ENCODE measurements around the gene SLC47A2. TPM values are rescaled to one million over a fixed set of nuclear protein-coding genes. Genes with fewer than 3 reads are reported as not detected.

SLC47A2 gene
- total RNA-seq, 1 experiment from 2014 or later, result not detected

GRCh38 chr17:19747829-19748806 lies 31.7 kb upstream of the SLC47A2 start, which contains the start of gene ALDH3A1:
Gene ALDH3A1, minus strand, starts transcription at chr17:19748298. Its CDS starts 3,169 bp downstream, at chr17:19745129.
- DNase-seq (ENCODE audit: low read depth), result peak; percentile 19

GRCh38 chr17:19747159-19747719 lies 30.9 kb upstream of the SLC47A2 start:
- no peak for DNase-seq (ENCODE audit: low read depth)

GRCh38 chr17:19746517-19746916 lies 30.1 kb upstream of the SLC47A2 start:
- no peak for DNase-seq (ENCODE audit: low read depth)

DNA sequence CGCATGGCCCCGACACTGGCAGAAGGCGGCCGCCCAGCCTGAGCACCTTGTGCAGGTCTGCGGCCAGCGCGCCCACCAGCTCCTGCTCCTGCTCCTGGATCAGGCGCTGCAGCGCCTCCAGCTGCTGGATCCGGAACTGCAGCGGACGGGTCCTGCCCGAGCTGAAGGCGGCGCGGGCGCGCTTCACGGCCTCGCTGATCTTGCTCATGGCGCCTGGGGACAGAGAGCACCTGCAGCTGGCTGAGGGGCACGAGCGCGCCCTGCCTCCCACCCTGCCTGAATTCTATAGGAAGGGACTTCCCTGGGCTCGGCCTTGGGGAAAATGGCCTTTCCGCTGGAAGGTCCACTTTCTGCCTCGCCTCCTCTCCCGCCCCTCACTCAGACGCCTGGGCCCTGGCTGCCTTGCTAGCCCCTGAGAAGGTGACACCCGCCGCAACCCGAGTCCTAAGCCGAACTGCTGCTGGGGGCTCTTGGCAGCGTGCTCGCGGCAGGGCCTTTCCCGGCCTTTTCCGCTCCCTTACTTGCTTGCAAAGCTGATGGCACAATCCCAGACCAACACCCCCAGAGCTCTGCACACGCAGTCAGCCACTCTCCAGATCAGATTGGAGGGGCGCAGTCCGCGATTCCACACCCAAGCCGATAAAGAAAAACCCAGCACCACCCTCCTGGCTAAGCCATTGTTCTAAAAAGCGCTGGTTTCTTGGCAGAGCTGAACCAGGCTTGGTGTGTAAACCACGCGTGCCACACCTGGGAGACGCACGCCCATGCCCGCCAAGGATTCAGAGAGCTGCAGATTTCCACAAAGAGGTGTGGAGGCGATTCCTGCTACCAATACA lies 28.8 kb upstream of the SLC47A2 start:
- DNase-seq (ENCODE audit: low read depth), result peak; percentile 46

DNA sequence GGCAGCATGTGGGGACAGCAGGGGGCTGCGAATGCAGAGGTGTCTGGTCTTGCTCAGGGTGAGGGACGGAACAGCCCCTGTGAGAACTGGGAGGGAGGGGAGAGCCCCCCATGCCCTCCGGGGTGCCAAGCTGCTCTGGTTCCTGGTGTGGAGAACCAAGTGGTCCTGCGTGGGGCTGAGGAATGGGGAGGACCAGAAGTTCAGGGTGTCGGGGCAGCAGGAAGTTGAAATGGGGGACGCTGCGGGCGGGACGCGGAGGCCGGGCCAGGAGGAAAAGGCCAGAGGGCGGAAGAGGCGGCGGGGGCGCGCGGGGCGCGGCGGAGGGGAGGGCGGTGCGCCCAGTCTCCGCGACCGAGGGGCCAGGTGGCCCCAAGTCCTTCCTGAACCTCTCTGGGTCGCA lies 28.1 kb upstream of the SLC47A2 start:
- DNase-seq (ENCODE audit: low read depth), result no peak

DNA sequence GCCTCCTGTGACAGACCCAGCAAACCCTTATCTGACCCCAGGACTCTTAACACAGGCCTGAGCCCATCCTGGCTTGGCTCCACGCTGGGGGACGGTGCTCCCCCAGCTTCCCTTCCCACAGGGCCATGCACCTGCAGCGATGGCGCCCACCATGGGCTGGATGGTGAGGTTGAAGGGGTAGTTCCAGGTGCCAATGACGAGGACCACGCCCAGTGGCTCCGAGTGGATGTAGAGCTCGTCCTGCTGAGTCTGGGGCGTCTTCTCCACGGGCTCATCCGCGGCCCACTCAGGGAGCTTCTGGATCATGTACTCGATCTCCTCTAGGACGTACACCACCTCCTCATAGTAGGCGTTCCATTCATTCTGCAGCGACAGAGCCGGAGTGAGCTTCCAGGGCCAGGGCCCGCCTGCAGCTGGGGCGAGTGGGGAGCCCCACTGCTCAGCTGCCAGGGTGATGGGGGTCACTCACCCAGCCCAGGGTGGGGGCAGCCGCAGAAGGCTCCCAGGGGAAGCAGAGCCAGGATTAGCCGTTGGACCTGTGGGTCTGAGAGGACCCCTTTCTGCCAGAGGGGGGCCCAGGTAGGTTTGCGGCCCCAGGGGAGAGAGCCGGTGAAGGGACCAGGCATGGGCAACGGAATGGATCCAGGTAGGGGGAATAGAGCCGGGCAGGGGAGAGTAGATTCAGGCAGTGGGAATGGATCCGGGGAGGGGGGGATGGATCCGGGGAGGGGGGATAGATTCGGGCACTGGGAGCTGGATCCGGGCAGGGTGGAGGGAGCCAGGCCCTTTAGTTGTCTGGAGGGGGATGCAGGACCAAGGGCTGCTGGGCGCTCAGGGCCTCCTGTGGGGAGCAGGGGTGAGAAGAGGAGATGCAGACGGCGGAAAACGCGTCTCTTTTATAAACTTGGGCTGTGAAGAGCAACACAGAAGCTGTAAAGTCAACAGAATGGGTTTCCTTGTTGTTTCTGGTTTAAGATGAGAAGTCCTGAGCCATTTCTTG lies 27.0 kb upstream of the SLC47A2 start:
- no peak for DNase-seq (ENCODE audit: low read depth)

DNA sequence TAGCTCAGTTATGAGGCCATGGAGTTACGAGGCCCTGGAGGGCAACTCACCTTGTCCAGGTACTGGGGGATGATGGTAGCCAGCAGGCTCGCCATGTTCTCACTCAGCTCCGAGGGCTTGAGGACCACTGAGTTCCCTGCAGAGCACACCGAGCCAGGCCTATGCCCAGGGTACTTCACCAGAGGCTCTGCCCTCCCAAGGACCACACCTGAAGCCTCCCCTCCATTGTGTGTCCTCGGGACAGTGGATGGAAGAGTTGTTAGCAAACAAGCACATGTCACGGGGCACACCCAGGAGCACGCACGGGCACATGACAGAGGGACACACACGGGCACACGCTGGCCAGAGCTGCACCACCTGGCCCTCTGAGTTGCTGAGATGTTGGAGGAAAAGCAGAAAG lies 26.1 kb upstream of the SLC47A2 start:
- no peak for DNase-seq (ENCODE audit: low read depth)

DNA sequence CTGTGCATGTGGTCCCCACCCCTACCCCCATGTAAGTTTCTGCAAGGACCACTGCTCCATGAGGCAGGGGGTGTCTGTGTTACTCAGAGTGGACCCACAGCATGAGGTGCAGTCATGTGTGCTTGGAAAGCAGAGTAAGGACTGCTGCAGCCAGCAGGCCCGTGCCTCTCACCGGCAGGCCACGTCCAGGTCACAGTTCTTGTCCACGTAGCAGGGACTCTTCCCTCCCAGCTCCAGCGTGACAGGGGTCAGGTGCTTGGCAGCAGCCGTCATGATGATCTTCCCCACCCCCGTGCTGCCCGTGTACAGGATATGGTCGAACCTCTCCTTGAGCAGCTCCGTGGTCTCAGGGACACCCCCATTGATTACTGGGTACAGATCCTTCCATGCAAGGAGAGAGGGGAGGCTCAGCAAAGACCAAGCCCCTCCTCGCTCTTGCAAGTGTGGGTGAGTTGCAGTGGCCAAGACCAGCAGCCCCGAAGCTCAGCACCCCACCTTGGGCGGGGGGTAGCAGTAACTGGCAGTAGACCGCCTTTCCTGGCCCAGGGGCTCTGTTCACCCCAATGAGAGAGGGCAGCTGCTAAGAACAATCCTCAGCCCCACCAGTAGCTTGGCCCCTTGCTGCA lies 25.6 kb upstream of the SLC47A2 start:
- no peak for DNase-seq (ENCODE audit: low read depth)

- DNase-seq (ENCODE audit: low read depth), result no peak
Measured at GRCh38 chr17:19740933-19741332, 24.5 kb upstream of the SLC47A2 start.

DNA sequence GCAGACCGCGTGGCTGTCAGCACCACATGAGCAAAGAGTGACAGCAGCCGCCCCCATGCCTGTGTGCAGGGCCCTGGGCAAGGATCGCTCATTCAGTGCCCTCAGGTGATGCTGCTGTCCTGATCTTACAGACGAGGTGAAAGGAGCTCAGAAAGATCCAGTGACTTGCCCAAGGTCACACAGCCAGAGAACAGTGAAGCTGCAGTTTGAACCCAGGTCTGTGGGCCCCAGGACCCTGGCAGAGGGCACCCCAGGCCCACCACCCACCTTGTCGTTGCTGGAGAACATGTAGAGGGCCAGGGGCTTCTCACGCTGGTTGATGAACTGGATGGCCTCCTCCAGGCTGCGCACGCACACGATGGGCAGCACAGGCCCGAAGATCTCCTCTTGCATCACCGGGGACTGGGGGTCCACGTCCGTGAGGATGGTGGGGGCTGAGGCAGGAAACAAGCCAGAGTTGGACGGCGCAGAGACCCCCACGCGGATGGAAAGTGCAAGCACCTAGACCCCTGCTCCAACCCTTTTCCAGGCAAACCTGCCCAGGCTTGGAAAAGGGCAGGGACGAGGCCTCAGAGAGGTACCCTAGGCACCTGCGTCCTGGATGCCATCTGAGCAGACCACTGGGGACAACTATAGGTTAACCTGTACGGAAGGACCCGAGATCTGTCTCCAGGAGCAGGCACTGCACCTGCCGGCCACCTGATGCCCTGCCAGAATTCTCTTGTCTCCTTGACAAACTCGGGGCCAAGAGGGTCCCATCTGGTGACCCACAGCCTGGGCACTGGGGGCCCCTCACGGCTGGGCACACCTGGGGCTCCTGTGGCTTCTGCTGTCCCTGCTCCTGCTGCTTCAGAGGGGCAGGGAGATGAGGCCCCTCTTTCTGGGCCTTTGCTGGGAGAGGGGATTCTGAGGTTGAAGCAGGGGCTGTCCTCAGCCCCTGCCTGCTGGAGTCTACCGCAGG lies 23.1 kb upstream of the SLC47A2 start:
- DNase-seq (ENCODE audit: low read depth), result no peak

DNA sequence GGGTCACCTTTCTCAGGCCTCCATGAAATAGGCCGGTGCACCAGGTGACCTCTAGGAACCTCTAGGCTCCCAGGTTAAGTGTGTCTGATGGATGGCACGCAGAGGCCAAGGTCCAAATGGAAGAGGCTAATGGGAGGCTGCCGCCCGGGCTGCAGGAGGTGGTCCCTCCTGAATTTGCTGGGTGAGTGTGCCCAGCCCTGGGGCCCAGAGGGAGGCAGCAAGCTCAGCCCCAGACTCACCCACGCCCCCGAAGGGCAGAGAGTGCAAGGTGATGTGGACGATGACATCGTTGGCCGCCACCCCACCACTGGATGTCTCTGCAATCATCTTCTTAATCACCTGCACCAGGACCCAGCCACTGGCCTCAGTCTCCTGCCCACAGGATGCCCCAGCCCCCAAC lies 22.4 kb upstream of the SLC47A2 start:
- no peak for DNase-seq (ENCODE audit: low read depth)

DNA sequence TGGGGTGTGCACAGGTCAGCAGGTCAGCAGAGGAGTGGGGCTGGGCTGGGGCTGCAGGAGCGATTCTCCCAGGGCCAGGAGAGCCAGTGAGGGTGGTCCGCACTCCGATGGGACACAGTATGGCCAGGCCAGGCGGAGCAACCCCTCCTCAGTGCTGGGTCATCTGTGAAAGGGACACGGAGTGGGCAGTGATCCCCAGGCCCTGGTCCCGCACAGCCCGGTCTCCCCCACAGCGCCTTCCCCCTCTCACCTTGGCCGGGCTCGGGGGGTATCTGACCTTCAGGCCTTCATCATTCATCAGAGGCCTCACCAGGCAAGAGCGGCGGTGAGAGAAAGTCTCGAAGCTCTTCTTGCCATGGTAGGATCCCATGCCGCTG lies 21.7 kb upstream of the SLC47A2 start:
- no peak for DNase-seq (ENCODE audit: low read depth)

- no peak for DNase-seq (ENCODE audit: low read depth)
Measured at GRCh38 chr17:19737305-19738072, 21.1 kb upstream of the SLC47A2 start.

- DNase-seq (ENCODE audit: low read depth), result no peak
Measured at GRCh38 chr17:19736071-19736470, 19.7 kb upstream of the SLC47A2 start.

DNA sequence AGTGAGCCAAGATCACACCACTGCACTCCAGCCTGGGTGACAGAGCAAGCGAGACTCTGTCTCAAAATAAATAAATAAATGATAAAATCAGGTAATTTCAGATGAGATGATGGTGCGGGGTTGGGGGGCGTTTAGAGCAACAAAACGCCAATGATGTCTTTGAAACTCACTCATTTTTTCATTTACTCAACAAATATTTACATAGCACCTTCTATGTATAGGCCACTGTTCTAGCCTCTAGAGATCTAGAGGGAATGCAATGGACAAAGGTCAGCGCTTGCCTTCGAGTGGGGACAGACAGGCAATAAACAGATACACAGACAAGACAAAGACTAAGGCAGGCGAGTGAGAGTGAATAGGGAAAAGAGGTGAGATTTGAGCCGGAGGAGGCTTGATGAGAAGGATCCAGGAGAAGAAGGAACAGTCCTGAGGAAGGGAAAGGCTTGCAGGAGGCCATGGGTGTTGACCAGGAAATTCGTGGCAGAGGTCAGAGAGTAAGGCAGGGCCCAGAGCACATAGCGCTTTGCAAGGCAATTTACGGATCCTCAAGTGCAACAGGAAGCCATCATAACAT lies 17.7 kb upstream of the SLC47A2 start:
- no peak for DNase-seq (ENCODE audit: low read depth)

DNA sequence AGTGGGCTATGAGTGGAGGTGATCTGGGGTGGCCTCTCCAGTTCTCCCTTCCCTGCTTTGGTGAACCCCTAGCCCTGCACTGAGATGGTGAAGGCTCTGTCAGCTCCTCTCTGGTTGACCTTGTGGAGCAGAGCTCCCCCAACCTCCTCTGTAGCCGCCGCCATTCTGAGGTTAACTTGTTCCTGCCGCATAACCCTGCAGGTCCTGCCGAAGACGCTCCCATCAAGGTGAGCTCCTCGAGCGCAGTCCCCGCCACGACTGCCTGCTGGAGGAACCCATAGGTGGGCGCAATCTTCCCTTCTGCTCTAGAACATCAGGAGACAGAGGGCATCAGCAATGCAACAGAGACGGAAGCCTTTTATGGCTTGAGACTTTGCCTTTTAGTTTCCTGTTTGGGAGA lies 15.2 kb upstream of the SLC47A2 start:
- no peak for DNase-seq (ENCODE audit: low read depth)

DNA sequence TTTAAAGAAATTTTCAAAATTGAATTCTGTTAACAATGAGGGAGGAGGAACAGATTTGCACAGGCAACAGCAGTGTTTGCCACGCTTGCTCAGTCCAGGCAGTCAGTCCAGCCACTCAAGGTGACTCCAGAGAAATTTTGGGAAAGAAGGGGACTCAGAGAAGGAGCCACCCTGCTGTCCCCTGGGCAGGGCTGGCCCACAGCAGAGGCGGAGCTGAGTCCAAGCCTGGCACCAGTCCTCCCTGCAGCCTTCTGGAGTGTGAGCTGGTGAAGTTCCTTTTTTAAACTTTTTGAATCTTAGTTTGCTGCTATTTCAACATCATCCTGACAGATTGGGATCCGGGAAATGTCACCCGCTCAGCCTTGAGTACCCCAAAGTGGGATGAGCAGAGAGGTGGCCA lies 14.5 kb upstream of the SLC47A2 start:
- DNase-seq (ENCODE audit: low read depth), result no peak

DNA sequence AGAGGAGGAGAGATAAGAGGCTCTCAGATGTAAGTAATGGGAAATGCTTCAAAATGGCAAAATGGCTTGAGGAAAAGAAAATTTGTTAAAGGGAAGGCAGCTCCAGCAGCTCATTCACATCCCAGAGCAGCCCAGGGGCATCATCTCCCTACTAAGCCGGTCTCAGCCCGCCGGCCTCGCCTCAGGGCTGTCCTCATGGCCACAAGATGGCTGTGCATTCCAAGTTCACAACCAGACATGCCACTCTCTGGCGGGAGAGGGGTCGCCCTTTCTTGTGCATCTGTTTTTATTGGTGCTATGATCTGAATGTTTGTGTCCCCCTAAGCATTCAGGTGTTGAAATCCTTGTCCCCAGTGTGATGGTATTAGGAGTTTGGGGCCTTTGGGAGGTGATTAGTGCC lies 13.5 kb upstream of the SLC47A2 start:
- no peak for DNase-seq (ENCODE audit: low read depth)
